Mesendoderm (in vitro differentiated cells): ENCODE measurements around the gene DCLRE1B.

Experiments used
- DNase-seq: peaks from one replicate; pipeline ENCODE4 v3.0.0; 2013
- H2AK5ac ChIP-seq: 2 replicates; pipeline ENCODE4 v1.6.1; 2013; ENCODE audit warnings: low read length, inconsistent platforms
- H2BK120ac ChIP-seq: 2 replicates; pipeline ENCODE4 v1.6.1; 2013; ENCODE audit warnings: low read depth, mild to moderate bottlenecking, low read length, moderate library complexity, mixed read lengths
- H2BK15ac ChIP-seq: replicated peaks from 2 replicates; pipeline ENCODE4 v1.6.1; 2013; ENCODE audit warnings: low read depth, mild to moderate bottlenecking, moderate library complexity
- H2BK5ac ChIP-seq: 2 replicates; pipeline ENCODE4 v1.6.1; 2013; ENCODE audit warnings: low read length, inconsistent platforms
- H3K18ac ChIP-seq: 2 replicates; pipeline ENCODE4 v1.6.1; 2013; ENCODE audit warnings: mild to moderate bottlenecking, low read length, mixed read lengths
- H3K23ac ChIP-seq: one replicate; pipeline ENCODE4 v1.6.1; 2013; ENCODE audit warnings: low read length
- H3K27ac ChIP-seq: 2 replicates; pipeline ENCODE4 v1.5.1; 2013; ENCODE audit warnings: low read depth, mild to moderate bottlenecking, inconsistent platforms, low read length, moderate library complexity
- H3K27me3 ChIP-seq: 2 replicates; pipeline ENCODE4 v1.6.1; 2013; ENCODE audit warnings: low read length, control low read depth, mild to moderate bottlenecking, inconsistent platforms; ENCODE audit not compliant: insufficient read depth, poor library complexity
- H3K36me3 ChIP-seq: 2 replicates; pipeline ENCODE4 v1.6.1; 2013; ENCODE audit warnings: low read length, inconsistent platforms; ENCODE audit not compliant: control insufficient read depth, insufficient read depth
- H3K4ac ChIP-seq: one replicate; pipeline ENCODE4 v1.6.1; 2013; ENCODE audit warnings: low read depth, mild to moderate bottlenecking, low read length, moderate library complexity
- H3K4me1 ChIP-seq: 2 replicates; pipeline ENCODE4 v1.6.1; 2013; ENCODE audit warnings: low read depth, low read length, inconsistent platforms; ENCODE audit not compliant: control insufficient read depth
- H3K4me2 ChIP-seq: 2 replicates; pipeline ENCODE4 v1.6.1; 2013; ENCODE audit warnings: low read length
- H3K4me3 ChIP-seq: 2 replicates; pipeline ENCODE4 v1.5.1; 2013; ENCODE audit warnings: mild to moderate bottlenecking, low read length
- H3K56ac ChIP-seq: one replicate; pipeline ENCODE4 v1.6.1; 2013; ENCODE audit warnings: low read length
- H3K79me1 ChIP-seq: 2 replicates; pipeline ENCODE4 v1.6.1; 2013; ENCODE audit warnings: low read length, inconsistent platforms
- H3K79me2 ChIP-seq: 2 replicates; pipeline ENCODE4 v1.6.1; 2013; ENCODE audit warnings: mild to moderate bottlenecking, low read length; ENCODE audit not compliant: control insufficient read depth, insufficient read depth
- H3K9ac ChIP-seq: 2 replicates; pipeline ENCODE4 v1.6.1; 2013; ENCODE audit warnings: low read length, inconsistent platforms
- H4K5ac ChIP-seq: one replicate; pipeline ENCODE4 v1.6.1; 2013; ENCODE audit warnings: low read length
- H4K8ac ChIP-seq: one replicate; pipeline ENCODE4 v1.6.1; 2013; ENCODE audit warnings: low read depth, mild to moderate bottlenecking, control low read depth, low read length, moderate library complexity
- WGBS: extraction: QIAGEN DNeasy Blood & Tissue Kit; methylation state at CpG from one replicate; pipeline ENCODE4 v1.1.7; 2013; ENCODE audit warnings: low lambda C conversion rate, missing lambda C conversion rate; ENCODE audit not compliant: insufficient coverage; ENCODE audit errors: extremely low coverage; 5-methylcytosine and 5-hydroxymethylcytosine counted together

DCLRE1B gene

DNA sequence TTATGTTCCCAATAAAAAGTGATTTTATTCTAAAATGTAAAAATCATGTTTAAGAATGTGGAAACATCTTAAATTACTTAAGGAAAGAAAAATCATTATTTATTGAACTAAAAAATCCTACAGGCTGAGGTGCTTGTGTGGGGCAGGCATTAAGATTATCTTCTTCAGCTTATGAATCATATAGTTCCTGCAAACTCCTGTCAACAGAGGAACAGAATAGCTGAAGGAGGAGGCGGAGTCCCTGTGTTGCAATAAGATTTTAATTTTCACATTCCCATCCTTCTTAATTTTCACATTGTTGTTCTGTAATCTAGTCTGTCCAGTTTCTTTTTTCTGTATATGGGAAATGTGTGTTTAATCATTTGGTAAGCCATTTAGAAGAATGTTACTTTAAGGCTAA is 53.6 kb downstream of the DCLRE1B start:
- Histone ChIP-seq H3K18ac (no peak overlapping the region), H3K56ac (no peak overlapping the region), H4K5ac (no peak overlapping the region), H3K27me3 (no peaks in the 10 kb centered on the region), H3K79me1 (no peaks in the 10 kb centered on the region), H2BK120ac (no peak overlapping the region), H2BK15ac (no peak overlapping the region), H3K4me1 (no peaks in the 10 kb centered on the region), H3K4ac (no peak overlapping the region), H3K4me2 (no peak overlapping the region), H2AK5ac (no peak overlapping the region), H3K27ac (no peak overlapping the region), H4K8ac (no peak overlapping the region), H3K4me3 (no peak overlapping the region), H3K36me3 (peaks cover 2% of the 10 kb centered on the region), H3K23ac (no peak overlapping the region), H3K9ac (no peak overlapping the region), H2BK5ac (no peak overlapping the region), H3K79me2 (no peaks in the 10 kb centered on the region)
- WGBS, result no CpG with 5 or more reads among the region's 1 CpG
- DNase-seq, result no peak

DNA sequence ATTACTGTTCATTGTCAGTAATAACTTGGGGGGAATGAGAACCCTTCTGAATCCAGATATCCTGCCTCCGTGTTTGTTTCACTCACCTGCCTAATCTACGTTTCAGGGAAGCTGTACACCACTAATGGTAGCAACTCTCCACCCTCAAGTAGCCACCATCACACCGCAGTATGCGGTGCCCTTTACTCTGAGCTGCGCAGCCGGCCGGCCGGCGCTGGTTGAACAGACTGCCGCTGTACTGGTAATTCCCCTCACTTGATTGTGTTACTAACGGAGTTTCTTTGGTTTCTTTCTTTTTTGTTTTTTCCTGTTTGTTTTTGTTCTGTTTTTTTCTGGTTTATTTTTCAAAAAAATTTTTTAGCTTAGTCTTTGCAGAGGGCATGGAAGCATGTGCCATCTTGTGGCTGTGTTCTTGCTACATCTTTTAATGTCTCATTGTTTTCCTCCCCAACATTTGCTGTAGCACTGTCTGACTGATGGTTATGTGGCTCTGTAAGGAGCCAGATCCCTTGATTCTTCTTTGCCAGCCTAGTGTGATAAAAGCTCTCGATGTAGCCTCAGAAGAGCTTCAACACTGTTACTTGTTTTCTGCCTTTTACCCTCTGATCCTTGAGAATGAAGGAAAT is 58.3 kb downstream of the DCLRE1B start:
- Histone ChIP-seq H2BK120ac (no peak overlapping the region), H3K9ac (no peak overlapping the region), H2AK5ac (no peak overlapping the region), H3K4me1 (no peaks in the 10 kb centered on the region), H4K8ac (no peak overlapping the region), H4K5ac (no peak overlapping the region), H3K79me1 (no peaks in the 10 kb centered on the region), H3K4me3 (no peak overlapping the region), H3K27ac (no peak overlapping the region), H3K27me3 (no peaks in the 10 kb centered on the region), H3K36me3 (peaks cover 5% of the 10 kb centered on the region), H3K4ac (no peak overlapping the region), H3K4me2 (no peak overlapping the region), H3K18ac (no peak overlapping the region), H2BK15ac (no peak overlapping the region), H3K56ac (no peak overlapping the region), H3K23ac (no peak overlapping the region), H3K79me2 (no peaks in the 10 kb centered on the region), H2BK5ac (no peak overlapping the region)
- DNase-seq, result no peak
- no CpG with 5 or more reads among the region's 12 CpGs for WGBS
